HK-2 (cell line): ENCODE measurements around the gene SSRP1.

Experiments used
- DNase-seq: peaks from one replicate; pipeline ENCODE4 v3.0.0-alpha.2; 2018; ENCODE audit not compliant: unreplicated experiment

SSRP1 gene

GRCh38 chr11:57314221-57314973, 21.3 kb downstream of the SSRP1 start:
- DNase-seq: no peak

- DNase-seq: no peak
Measured at GRCh38 chr11:57313788-57314135, 21.9 kb downstream of the SSRP1 start.

GRCh38 chr11:57313071-57313787, 22.5 kb downstream of the SSRP1 start:
- no peak for DNase-seq

- DNase-seq: no peak
Measured at GRCh38 chr11:57312511-57313021, 23.1 kb downstream of the SSRP1 start.

GRCh38 chr11:57311109-57311936, 24.4 kb downstream of the SSRP1 start:
- DNase-seq: peak; percentile 88

- DNase-seq: no peak
Measured at GRCh38 chr11:57310630-57311086, 25.0 kb downstream of the SSRP1 start.

GRCh38 chr11:57310091-57310490, 25.6 kb downstream of the SSRP1 start:
- DNase-seq: no peak

GRCh38 chr11:57309106-57310059, 26.3 kb downstream of the SSRP1 start:
- no peak for DNase-seq

GRCh38 chr11:57308426-57309060, 27.1 kb downstream of the SSRP1 start:
- no peak for DNase-seq

- no peak for DNase-seq
Measured at GRCh38 chr11:57307666-57308270, 27.9 kb downstream of the SSRP1 start.

GRCh38 chr11:57306940-57307565, 28.6 kb downstream of the SSRP1 start:
- no peak for DNase-seq

- DNase-seq: no peak
Measured at GRCh38 chr11:57306161-57306876, 29.4 kb downstream of the SSRP1 start.

GRCh38 chr11:57305523-57305922, 30.2 kb downstream of the SSRP1 start:
- no peak for DNase-seq

- peak; percentile 40 for DNase-seq
Measured at GRCh38 chr11:57303990-57304579, 31.6 kb downstream of the SSRP1 start.

GRCh38 chr11:57303280-57303989, 32.3 kb downstream of the SSRP1 start:
- DNase-seq: no peak

- no peak for DNase-seq
Measured at GRCh38 chr11:57302489-57302888, 33.2 kb downstream of the SSRP1 start.

- no peak for DNase-seq
Measured at GRCh38 chr11:57301711-57302423, 33.8 kb downstream of the SSRP1 start.
